Measurements from ENCODE around the gene NT5C3A. TPM values are rescaled to one million over a fixed set of nuclear protein-coding genes. Genes with fewer than 3 reads are reported as not detected.
A peak's percentile ranks its signal among the peaks of the same experiment; 100 is the strongest.

The NT5C3A gene
- total and polyA plus RNA-seq, 9 of the 15 experiments (the other 6 are each of a cell fraction or from before 2014, with no cell fraction given) = 18.6 to 60.1 (median 40.0) TPM

GRCh38 chr7:33062023-33062781 is at the start of gene NT5C3A (continued):
- TF ChIP-seq GATAD2A (IDR thresholded peaks at IDR 0.05) = peak; percentile 62; the same call in 1 of the 2 replicates
- TF ChIP-seq, protein P1, sequence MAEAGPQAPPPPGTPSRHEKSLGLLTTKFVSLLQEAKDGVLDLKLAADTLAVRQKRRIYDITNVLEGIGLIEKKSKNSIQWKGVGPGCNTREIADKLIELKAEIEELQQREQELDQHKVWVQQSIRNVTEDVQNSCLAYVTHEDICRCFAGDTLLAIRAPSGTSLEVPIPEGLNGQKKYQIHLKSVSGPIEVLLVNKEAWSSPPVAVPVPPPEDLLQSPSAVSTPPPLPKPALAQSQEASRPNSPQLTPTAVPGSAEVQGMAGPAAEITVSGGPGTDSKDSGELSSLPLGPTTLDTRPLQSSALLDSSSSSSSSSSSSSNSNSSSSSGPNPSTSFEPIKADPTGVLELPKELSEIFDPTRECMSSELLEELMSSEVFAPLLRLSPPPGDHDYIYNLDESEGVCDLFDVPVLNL (CRISPR knock-in tag; IDR thresholded peaks at IDR 0.05; ENCODE audit: low read depth) = peak; percentile 17; the same call in 1 of the 2 replicates
- TF ChIP-seq, protein P2, sequence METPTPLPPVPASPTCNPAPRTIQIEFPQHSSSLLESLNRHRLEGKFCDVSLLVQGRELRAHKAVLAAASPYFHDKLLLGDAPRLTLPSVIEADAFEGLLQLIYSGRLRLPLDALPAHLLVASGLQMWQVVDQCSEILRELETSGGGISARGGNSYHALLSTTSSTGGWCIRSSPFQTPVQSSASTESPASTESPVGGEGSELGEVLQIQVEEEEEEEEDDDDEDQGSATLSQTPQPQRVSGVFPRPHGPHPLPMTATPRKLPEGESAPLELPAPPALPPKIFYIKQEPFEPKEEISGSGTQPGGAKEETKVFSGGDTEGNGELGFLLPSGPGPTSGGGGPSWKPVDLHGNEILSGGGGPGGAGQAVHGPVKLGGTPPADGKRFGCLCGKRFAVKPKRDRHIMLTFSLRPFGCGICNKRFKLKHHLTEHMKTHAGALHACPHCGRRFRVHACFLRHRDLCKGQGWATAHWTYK (CRISPR knock-in tag; IDR thresholded peaks at IDR 0.05) = no peak
- no peak for TF ChIP-seq NR2F6 (CRISPR knock-in tag; IDR thresholded peaks at IDR 0.05)
- TF ChIP-seq, protein P3, sequence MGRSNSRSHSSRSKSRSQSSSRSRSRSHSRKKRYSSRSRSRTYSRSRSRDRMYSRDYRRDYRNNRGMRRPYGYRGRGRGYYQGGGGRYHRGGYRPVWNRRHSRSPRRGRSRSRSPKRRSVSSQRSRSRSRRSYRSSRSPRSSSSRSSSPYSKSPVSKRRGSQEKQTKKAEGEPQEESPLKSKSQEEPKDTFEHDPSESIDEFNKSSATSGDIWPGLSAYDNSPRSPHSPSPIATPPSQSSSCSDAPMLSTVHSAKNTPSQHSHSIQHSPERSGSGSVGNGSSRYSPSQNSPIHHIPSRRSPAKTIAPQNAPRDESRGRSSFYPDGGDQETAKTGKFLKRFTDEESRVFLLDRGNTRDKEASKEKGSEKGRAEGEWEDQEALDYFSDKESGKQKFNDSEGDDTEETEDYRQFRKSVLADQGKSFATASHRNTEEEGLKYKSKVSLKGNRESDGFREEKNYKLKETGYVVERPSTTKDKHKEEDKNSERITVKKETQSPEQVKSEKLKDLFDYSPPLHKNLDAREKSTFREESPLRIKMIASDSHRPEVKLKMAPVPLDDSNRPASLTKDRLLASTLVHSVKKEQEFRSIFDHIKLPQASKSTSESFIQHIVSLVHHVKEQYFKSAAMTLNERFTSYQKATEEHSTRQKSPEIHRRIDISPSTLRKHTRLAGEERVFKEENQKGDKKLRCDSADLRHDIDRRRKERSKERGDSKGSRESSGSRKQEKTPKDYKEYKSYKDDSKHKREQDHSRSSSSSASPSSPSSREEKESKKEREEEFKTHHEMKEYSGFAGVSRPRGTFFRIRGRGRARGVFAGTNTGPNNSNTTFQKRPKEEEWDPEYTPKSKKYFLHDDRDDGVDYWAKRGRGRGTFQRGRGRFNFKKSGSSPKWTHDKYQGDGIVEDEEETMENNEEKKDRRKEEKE (IDR thresholded peaks at IDR 0.05; ENCODE audit: borderline replicate concordance in 1 of 2, control insufficient read depth in 1 of 2, low read depth in 2 of 2, low read length in 1 of 2) = no peak
- no peak for TF ChIP-seq ETV1 (tag; conservative IDR thresholded peaks at IDR 0.05; ENCODE audit: low read depth)
- peak; percentile 57; the same call in 1 of the 2 replicates for TF ChIP-seq ZNF511 (CRISPR knock-in tag; IDR thresholded peaks at IDR 0.05)
- TF ChIP-seq, protein P4, sequence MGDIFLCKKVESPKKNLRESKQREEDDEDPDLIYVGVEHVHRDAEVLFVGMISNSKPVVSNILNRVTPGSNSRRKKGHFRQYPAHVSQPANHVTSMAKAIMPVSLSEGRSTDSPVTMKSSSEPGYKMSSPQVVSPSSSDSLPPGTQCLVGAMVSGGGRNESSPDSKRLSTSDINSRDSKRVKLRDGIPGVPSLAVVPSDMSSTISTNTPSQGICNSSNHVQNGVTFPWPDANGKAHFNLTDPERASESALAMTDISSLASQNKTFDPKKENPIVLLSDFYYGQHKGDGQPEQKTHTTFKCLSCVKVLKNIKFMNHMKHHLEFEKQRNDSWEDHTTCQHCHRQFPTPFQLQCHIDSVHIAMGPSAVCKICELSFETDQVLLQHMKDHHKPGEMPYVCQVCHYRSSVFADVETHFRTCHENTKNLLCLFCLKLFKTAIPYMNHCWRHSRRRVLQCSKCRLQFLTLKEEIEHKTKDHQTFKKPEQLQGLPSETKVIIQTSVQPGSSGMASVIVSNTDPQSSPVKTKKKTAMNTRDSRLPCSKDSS (IDR thresholded peaks at IDR 0.05; ENCODE audit: low read depth, partially characterized antibody) = no peak
- peak; percentile 58; the same call in 1 of the 2 replicates for TF ChIP-seq MAX (CRISPR knock-in tag; IDR thresholded peaks at IDR 0.05)
- peak; percentile 39; the same call in 1 of the 2 replicates for TF ChIP-seq ZBTB17 (CRISPR knock-in tag; IDR thresholded peaks at IDR 0.05)
- no peak for TF ChIP-seq PCBP2 (IDR thresholded peaks at IDR 0.05; ENCODE audit: low read depth, low read length, poor library complexity, severe bottlenecking)
- TF ChIP-seq HDAC8 (tag; IDR thresholded peaks at IDR 0.05) = no peak; the same call in 1 of the 2 replicates
- no peak for TF ChIP-seq DMBX1 (CRISPR knock-in tag; IDR thresholded peaks at IDR 0.05; ENCODE audit: borderline replicate concordance)
- no peak for TF ChIP-seq NR1H2 (CRISPR knock-in tag; IDR thresholded peaks at IDR 0.05)
- TF ChIP-seq SRSF3 (IDR thresholded peaks at IDR 0.05; ENCODE audit: insufficient read depth, low read length) = 0 out of 2 replicates have a peak, but pooled peaks have one; percentile 48
- TF ChIP-seq, protein P5, sequence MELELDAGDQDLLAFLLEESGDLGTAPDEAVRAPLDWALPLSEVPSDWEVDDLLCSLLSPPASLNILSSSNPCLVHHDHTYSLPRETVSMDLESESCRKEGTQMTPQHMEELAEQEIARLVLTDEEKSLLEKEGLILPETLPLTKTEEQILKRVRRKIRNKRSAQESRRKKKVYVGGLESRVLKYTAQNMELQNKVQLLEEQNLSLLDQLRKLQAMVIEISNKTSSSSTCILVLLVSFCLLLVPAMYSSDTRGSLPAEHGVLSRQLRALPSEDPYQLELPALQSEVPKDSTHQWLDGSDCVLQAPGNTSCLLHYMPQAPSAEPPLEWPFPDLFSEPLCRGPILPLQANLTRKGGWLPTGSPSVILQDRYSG (tag; conservative IDR thresholded peaks at IDR 0.05; ENCODE audit: low read depth) = no peak
